DOHH2 (cell line): ENCODE results near the gene CRISPLD2.

Experiments
- CTCF ChIP-seq: fragments of 200-600 bp; sonication (generic); IDR thresholded peaks from one replicate; pipeline ENCODE4 v1.5.1; 2014; ENCODE audit warnings: antibody characterized with exemption, mild to moderate bottlenecking, low read depth, low read length; ENCODE audit not compliant: poor library complexity, severe bottlenecking
- EZH2phosphoT487 ChIP-seq: fragments of 200-600 bp; sonication (generic); IDR thresholded peaks from 2 replicates; pipeline ENCODE4 v1.6.1; 2017; ENCODE audit warnings: borderline replicate concordance, mild to moderate bottlenecking, antibody characterized with exemption, low read length, moderate library complexity, mixed read lengths

DNA sequence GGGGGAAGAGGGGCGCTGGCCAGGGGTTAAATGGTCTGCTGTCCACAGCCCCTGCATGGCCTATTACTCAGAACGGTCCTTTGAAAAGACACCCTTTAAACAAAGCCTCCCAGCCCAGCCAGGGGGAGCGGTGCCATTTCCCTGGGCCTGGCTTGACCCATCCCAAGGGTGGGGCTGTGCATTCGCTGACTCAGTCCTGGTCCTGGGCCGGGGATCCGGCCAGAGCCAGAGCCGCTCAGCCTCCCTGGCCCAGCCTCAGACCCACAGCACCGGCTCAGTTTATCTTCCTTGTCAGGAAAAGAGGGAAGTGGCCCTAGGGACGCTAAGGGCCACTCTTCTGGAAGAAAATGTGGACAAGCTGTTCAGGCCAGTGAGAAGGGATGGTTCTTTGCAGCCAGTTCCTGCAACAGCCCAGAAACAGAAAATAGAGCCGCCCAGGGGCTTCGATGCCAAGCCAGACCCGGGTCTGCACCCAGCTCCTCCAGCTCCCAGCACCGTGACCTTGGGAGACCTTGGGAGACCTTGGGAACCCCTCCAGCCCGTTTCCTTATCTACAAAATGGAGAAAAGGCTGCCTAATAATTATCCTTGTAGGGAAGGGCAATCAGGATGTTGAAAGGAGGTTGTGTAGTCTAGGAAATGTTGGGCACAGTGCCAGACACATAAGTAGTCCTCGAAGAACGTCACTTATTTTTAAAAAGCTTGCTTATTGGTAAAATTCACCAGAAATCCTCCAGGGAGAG lies 109.1 kb downstream of the CRISPLD2 start:
- TF ChIP-seq CTCF (no peak), EZH2phosphoT487 (no peak)
